ENCODE data around the gene SEL1L.
"Not testable (repeated sequence)": the region's sequence is repeated elsewhere in the genome, so short reads cannot be mapped to it uniquely, and the experiment has no call there.

SEL1L gene

DNA sequence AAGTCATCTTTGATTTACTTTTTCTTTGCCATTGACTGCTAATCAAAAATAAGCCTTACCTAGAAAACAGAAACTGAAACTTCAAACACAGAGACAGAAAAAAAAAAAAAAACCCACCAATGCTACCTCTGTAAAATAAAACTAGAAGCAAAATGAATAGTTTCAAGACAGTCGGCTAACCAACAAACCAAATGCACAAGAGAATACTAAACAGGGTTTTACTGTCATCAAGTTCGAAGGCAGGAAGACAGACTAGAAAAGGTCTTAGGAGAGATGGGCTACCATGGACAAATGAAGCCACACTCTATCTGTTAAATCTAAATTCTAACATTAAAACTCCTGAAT, 59.5 kb downstream of the SEL1L start:
- no peak for DNase-seq (ENCODE audit: low read depth in 2 of 2)

GRCh38 chr14:81473456-81474147, 60.1 kb downstream of the SEL1L start:
- DNase-seq (ENCODE audit: low read depth in 2 of 2) = no peak

- no peak for DNase-seq (ENCODE audit: low read depth in 2 of 2)
Measured at GRCh38 chr14:81472096-81472800, 61.4 kb downstream of the SEL1L start.

GRCh38 chr14:81471062-81471461, 62.6 kb downstream of the SEL1L start:
- no peak for DNase-seq (ENCODE audit: low read depth in 2 of 2)

DNA sequence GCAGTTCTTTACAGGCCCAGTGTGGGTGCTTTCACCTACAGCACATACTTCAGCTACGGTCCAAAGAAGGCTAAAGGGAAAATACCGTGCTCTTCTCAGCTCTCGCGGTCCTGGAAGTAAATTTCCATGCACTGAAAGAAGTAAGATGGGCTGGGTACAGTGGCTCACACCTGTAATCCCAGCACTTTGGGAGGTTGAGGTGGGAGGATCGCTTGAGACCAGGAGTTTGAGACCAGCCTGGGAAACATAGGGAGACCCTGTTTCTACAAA, 63.2 kb downstream of the SEL1L start:
- not testable (repeated sequence) for DNase-seq (ENCODE audit: low read depth in 2 of 2)

- no peak for DNase-seq (ENCODE audit: low read depth in 2 of 2)
Measured at GRCh38 chr14:81466854-81467253, 66.8 kb downstream of the SEL1L start.

DNA sequence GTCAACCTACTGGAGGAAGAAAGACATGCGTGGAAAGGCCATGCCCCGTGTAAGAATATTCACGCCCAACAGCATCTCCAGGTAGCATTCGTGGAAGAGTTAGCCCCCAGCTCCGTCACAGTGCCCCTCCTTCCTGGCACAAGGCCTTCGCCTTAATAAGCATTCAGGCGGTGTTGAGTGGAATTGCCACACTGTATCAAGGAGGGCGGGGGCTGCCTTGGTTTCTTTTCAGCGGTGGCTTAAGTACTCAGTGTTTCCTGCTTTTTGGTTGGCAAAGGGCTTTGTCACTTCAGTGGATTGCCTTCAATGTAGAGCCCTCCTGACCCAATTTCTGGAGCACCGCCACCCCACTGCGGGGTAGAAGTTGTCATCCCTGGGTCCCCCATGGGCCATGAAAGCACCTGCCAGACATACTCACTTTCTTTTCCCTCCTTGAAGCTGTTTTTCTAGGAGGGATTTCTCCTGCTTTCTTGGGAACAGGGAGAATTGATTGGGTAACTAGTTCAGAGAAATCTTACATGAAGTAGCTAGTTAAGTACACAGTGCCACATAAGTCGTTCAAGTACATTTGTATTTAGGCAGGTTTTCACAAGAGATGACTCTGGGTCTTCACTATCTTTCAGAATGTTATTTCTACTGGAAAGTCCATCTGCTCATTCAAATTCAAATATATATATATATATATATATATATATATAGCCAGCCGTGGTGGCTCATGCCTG, 68.0 kb downstream of the SEL1L start:
- no peak for DNase-seq (ENCODE audit: low read depth in 2 of 2)

DNA sequence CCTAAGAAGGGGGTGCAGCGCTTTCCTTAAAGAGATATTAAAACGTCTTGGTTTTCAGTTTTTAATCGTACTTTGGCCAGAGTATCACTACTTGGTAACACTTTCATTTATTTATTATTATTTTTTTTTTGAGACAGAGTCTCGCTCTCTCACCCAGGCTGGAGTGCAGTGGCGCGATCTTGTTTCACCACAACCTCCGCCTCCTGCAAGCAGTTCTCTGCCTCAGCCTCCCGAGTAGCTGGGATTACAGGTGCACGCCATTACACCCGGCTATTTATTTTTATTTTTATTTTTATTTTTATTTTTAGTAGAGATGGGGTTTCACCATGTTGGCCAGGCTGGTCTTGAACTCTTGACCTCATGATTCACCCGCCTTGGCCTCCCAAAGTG, 68.7 kb downstream of the SEL1L start:
- not testable (repeated sequence) for DNase-seq (ENCODE audit: low read depth in 2 of 2)

- peak in 1 of 2 donors; percentile 32 for DNase-seq (ENCODE audit: low read depth in 2 of 2)
Measured at GRCh38 chr14:81464253-81465002, 69.2 kb downstream of the SEL1L start.

DNA sequence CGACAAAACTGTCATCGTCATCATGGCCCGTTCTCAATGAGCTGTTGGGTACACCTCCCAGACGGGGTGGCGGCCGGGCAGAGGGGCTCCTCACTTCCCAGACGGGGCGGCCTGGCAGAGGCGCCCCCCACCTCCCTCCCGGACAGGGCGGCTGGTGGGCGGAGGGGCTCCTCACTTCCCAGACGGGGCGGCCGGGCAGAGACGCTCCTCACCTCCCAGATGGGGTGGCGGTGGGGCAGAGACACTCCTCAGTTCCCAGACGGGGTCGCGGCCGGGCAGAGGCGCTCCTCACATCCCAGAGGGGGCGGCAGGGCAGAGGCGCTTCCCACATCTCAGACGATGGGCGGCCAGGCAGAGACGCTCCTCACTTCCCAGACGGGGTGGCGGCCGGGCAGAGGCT, 71.3 kb downstream of the SEL1L start:
- not testable (repeated sequence) for DNase-seq (ENCODE audit: low read depth in 2 of 2)

DNA sequence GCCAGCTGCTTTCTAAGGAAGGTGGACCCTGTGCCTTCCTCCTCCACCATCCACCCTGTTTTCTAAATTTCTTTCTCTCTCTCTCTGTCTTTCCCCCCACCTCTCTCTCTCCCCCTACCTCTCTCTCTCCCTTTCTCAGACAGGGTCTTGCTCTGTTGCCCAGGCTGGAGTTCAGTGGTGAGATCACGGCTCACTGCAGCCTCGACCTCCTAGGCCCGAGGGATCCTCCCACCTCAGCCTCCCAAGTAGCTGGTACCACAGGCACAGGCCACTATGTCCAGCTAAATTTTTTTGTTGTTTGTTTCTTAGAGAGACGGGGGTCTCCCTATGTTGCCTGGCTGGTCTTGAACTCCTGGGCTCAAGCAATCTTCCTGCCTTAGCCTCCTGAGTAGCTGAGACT, 73.7 kb downstream of the SEL1L start:
- no peak for DNase-seq (ENCODE audit: low read depth in 2 of 2)

GRCh38 chr14:81458352-81458751, 75.3 kb downstream of the SEL1L start:
- DNase-seq (ENCODE audit: low read depth in 2 of 2) = no peak

DNA sequence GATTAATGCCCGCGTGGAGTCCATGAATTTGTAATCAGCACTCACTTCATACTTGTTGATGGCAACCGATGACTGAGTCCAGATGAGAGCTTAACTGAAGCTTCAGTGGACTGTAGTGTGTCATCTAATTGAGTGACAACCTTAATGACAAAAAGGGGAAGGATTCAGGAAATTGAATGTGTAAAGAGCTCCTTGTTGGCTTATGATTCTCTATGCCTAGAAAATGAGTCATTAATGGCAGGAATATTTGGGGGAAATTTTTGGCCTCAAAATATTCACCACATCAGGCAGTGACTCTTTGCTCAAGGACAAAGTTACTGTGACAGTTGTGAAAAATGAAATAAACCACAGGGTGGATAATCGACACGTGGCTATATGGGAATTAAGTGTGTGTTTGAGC, 78.3 kb downstream of the SEL1L start:
- DNase-seq (ENCODE audit: low read depth in 2 of 2) = no peak

DNA sequence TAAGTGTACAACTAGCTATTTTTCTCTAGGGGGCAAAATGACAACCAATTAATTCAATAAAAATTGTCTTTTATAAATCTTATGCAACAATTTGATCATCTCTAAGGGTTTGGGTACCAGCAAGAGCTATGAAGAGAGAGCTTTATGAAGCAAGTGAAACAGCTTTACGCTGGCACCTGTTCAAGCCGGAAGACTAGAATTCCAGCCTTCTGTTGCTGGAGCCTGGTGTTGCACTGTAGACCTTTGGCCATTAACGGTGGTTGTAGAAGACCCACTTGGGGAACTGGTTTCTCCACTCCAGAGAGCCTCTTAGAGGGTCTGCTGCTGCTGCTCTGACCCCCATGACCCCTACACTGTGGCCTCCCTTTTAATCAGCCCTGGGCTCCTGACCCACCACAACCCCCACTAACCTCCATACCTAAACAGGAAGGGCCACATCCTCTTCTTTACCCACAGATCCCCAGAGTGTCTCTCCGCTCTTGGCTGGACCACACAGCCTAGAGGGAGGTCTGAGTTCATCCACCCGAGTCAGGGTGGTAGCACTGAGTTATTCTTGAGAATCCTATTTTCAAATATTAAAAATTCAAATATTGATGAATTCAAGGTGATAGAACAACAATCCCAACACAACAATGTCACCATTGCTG, 79.0 kb downstream of the SEL1L start:
- DNase-seq (ENCODE audit: low read depth in 2 of 2) = no peak

DNA sequence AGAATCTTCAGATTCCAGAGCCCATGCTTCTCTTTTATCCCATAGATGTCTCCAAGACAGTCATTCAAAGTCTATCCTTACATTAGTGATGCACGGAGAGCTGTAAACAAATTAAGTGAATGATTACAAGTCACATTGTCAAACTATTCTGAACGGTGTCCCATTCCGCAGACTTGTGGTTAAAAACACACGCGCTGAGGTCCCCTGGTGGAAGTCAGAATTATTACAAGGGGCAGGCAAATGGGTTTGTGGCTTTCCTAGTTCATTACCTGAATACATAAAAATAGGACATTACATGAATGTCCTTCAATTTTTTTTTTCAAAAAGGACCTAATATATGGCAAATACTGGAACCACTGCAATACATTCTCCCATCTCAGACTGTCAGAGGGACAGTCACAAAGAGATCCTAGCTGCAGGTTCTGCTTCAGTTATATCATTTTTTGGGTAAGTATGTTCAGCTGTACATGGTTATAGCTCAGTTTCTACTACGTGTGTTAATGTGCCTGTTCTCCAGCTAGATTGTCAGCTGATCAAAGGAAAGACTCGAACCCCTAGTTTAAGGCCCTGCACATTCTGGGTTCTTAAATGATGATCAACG, 80.4 kb downstream of the SEL1L start:
- no peak for DNase-seq (ENCODE audit: low read depth in 2 of 2)

- DNase-seq (ENCODE audit: low read depth in 2 of 2) = no peak
Measured at GRCh38 chr14:81452341-81453133, 81.1 kb downstream of the SEL1L start.

- no peak for DNase-seq (ENCODE audit: low read depth in 2 of 2)
Measured at GRCh38 chr14:81450976-81451375, 82.7 kb downstream of the SEL1L start.

- no peak for DNase-seq (ENCODE audit: low read depth in 2 of 2)
Measured at GRCh38 chr14:81450100-81450531, 83.5 kb downstream of the SEL1L start.

DNA sequence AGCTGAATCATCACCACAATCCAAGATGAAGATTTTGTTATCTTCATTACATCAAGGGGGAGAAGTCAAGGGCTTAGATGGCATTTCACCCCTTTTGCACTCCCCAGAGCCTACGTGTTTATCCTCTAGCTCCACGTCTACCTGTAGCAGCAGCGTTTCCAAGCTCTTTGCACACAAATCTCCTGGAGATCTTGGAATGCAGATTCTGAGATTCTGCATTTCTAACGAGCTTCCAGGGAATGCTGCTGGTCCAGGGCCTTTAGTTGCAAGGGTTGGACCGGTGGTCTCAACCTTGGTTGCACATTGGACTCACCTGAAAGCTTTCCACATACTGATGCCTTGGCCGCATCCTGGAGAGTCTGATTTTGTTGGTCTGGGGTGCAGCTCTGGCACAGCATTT, 84.1 kb downstream of the SEL1L start:
- DNase-seq (ENCODE audit: low read depth in 2 of 2) = no peak

DNA sequence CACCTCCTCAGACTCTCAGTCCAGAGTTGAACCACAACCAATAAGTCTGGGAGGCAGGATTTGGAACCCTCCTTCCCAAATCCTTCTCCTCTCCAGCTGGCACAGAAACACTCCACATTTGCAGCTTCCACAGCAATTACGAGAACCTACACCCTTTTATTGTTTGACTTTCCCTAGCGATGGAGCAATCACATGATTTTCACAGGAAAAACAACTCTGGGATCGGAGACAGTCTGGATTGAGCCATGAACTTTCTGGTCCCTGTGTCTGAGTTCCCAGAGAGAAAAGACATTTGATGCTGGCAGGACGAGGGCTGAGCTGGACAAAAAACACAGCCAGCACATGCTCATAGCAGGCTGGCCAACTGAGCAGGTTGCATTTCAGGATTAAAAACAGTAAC, 84.5 kb downstream of the SEL1L start:
- DNase-seq (ENCODE audit: low read depth in 2 of 2) = no peak
